K562 (cell line): ENCODE data around the gene CCDC194. TPM values are rescaled to one million over a fixed set of nuclear protein-coding genes. Genes with fewer than 3 reads are reported as not detected.
A peak's percentile ranks its signal among the peaks of the same experiment; 100 is the strongest.

ENCODE experiments used
- ARID1B ChIP-seq: fragments of 450-650 bp; IDR thresholded peaks from 2 replicates; pipeline ENCODE4 v1.6.1; 2016; ENCODE audit warnings: antibody characterized with exemption, mild to moderate bottlenecking, inconsistent platforms
- CUX1 ChIP-seq: fragments of 200-800 bp; sonication (Bioruptor generic); IDR thresholded peaks from 2 replicates; pipeline ENCODE4 v1.6.1; 2016; ENCODE audit warnings: missing genetic modification characterization, missing compliant biosample characterization
- E4F1 ChIP-seq: fragments of 250-450 bp; sonication (Bioruptor Pico); IDR thresholded peaks from 2 replicates; pipeline ENCODE4 v1.5.0; 2021; ENCODE audit warnings: mild to moderate bottlenecking, borderline replicate concordance
- GABPA ChIP-seq: fragments of 200-800 bp; sonication (Bioruptor generic); conservative IDR thresholded peaks from 2 replicates; pipeline ENCODE4 v1.6.1; 2016; ENCODE audit warnings: low read depth, missing genetic modification characterization, missing compliant biosample characterization
- GTF2E2 ChIP-seq: fragments of 200-800 bp; sonication (Bioruptor generic); IDR thresholded peaks from 2 replicates; pipeline ENCODE4 v1.6.1; 2016; ENCODE audit warnings: missing genetic modification characterization, missing compliant biosample characterization
- GTF3C2 ChIP-seq: IDR thresholded peaks from 3 replicates; pipeline ENCODE4 v1.6.1; 2011; ENCODE audit warnings: borderline replicate concordance, mild to moderate bottlenecking, moderate library complexity; ENCODE audit not compliant: insufficient read length; ENCODE audit errors: extremely low read depth
- HSF4 ChIP-seq: fragments of 250-450 bp; sonication (Bioruptor Pico); IDR thresholded peaks from 2 replicates; pipeline ENCODE4 v2.1.2; 2022; ENCODE audit warnings: mild to moderate bottlenecking, moderate library complexity, borderline replicate concordance
- ILK ChIP-seq: fragments of 450-650 bp; IDR thresholded peaks from 2 replicates; pipeline ENCODE4 v1.6.1; 2016; ENCODE audit warnings: missing genetic modification characterization, low read depth, mild to moderate bottlenecking, missing compliant biosample characterization, moderate library complexity, borderline replicate concordance
- KDM2B ChIP-seq: fragments of 250-450 bp; sonication (Bioruptor Pico); IDR thresholded peaks from 2 replicates; pipeline ENCODE4 v1.8.0; 2021; ENCODE audit warnings: mild to moderate bottlenecking, moderate library complexity
- POLR2H ChIP-seq: IDR thresholded peaks from 2 replicates; pipeline ENCODE4 v1.6.1; 2016; ENCODE audit warnings: missing genetic modification characterization, low read depth, mild to moderate bottlenecking, control low read depth, missing compliant biosample characterization, moderate library complexity
- ZC3H11A ChIP-seq: IDR thresholded peaks from 2 replicates; pipeline ENCODE4 v1.6.1; 2012; ENCODE audit warnings: low read depth, low read length, improper control_type of control experiment
- ZFP30 ChIP-seq: fragments of 250-450 bp; sonication (Bioruptor Pico); IDR thresholded peaks from 2 replicates; pipeline ENCODE4 v1.8.0; 2022; ENCODE audit warnings: moderate library complexity, mild to moderate bottlenecking, inconsistent platforms, borderline replicate concordance
- ZNF175 ChIP-seq: fragments of 200-800 bp; sonication (Bioruptor generic); IDR thresholded peaks from 2 replicates; pipeline ENCODE4 v1.6.1; 2016; ENCODE audit warnings: low read depth, mild to moderate bottlenecking, missing genetic modification characterization, missing compliant biosample characterization
- ZNF277 ChIP-seq: fragments of 250-450 bp; sonication (Bioruptor Pico); IDR thresholded peaks from 2 replicates; pipeline ENCODE4 v1.8.0; 2022; ENCODE audit warnings: inconsistent platforms, mild to moderate bottlenecking, moderate library complexity, borderline replicate concordance
- ZNF77 ChIP-seq: fragments of 250-450 bp; sonication (Bioruptor Pico); IDR thresholded peaks from 2 replicates; pipeline ENCODE4 v1.5.0; 2020
- polyA plus RNA-seq, 8 experiments: library from polyadenylated mRNA; depleted of rRNA in 4 of 8; stranded (reverse) in 5 of 8; unstranded in 3 of 8; fragments of >200 nt; fragmentation: Nextera tagmentation in 2 of 8; fragmentation: Illumina TruSeq in 1 of 8; extraction: Ambion mirVana in 2 of 8; extraction: Trizol in 1 of 8; gene quantifications; 2 replicates each; pipeline versions ENCODE4 v1.2.1 to v1.2.3, GENCODE V29; 2011 to 2014; ENCODE audit warnings: inconsistent platforms in 1 of 8, missing spikeins in 1 of 8
- total RNA-seq, 7 experiments: library from RNA; depleted of rRNA in 6 of 7; stranded (reverse); fragments of >200 nt in 6 of 7; fragmentation: Illumina TruSeq in 2 of 7; extraction: Trizol in 2 of 7; gene quantifications; 2 replicates each; pipeline versions ENCODE4 v1.2.1 to v1.2.3, GENCODE V29; 2011 to 2021; ENCODE audit warnings: low replicate concordance in 1 of 7

Gene CCDC194
- total and polyA plus RNA-seq, 9 of the 15 experiments (the other 6 are each of a cell fraction or from before 2014, with no cell fraction given) = 0.13 to 1.3 (median 0.39) TPM; not detected in 3

GRCh38 chr19:17419154-17419620, 25.2 kb upstream of the CCDC194 start (continued):
- TF ChIP-seq GTF2E2 (tag) (no peak), POLR2H (tag) (peak; percentile 82; the same call in 1 of the 2 replicates), ZNF77 (no peak), GTF3C2 (peak; percentile 79), ILK (tag) (no peak), KDM2B (CRISPR knock-in tag) (no peak), GABPA (tag) (0 out of 2 replicates have a peak, but pooled peaks have one; percentile 66), ARID1B (0 out of 2 replicates have a peak, but pooled peaks have one; percentile 12), ZFP30 (CRISPR knock-in tag) (no peak), ZC3H11A (no peak), ZNF277 (CRISPR knock-in tag) (no peak), ZNF175 (CRISPR knock-in tag) (no peak), HSF4 (CRISPR knock-in tag) (no peak), E4F1 (no peak), CUX1 (no peak)
